ENCODE data around the gene TEK. TPM values are rescaled to one million over a fixed set of nuclear protein-coding genes. Genes with fewer than 3 reads are reported as not detected.
A peak's percentile ranks its signal among the peaks of the same experiment; 100 is the strongest.

TEK gene
- total RNA-seq, 2 donors from 2014 or later: 2.4 to 4.9 TPM

DNA sequence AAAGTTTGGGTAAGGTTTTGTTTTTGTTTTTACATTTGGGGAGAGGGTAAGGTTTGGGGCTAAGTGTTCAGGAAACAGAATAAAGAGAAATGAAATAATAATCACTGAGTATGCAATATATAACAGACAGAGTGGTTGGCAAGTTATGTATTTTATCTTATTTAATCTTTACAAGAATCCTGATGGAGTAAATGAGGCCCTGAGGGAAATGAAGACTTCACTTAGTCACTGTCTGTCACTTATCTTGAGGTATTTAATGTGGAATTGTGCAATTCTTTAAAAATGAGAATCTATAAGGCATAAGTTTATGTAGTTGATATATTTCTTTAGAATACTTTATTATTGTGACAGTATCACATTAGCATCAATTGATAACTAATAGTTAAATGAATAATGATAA lies 48.1 kb downstream of the TEK start:
- Mint-ChIP-seq H3K36me3 (ENCODE audit: low read depth) (no peaks in the 10 kb centered on the region), H3K27me3 (ENCODE audit: insufficient read depth) (no peaks in the 10 kb centered on the region), H3K27ac (no peak overlapping the region), H3K4me3 (no peak overlapping the region), H3K9me3 (no peaks in the 10 kb centered on the region), H3K4me1 (no peaks in the 10 kb centered on the region)
- Histone ChIP-seq H3K27me3 (ENCODE audit: control insufficient read depth, insufficient read depth, low read length, poor library complexity, severe bottlenecking) (no peaks in the 10 kb centered on the region), H3K4me3 (ENCODE audit: low read length) (no peak overlapping the region), H3K4me1 (ENCODE audit: control insufficient read depth, insufficient read depth, low read length) (no peaks in the 10 kb centered on the region), H3K9me3 (ENCODE audit: control insufficient read depth, low read length) (no peaks in the 10 kb centered on the region), H3K9ac (ENCODE audit: extremely low read depth, low read length, poor library complexity, severe bottlenecking) (no peak overlapping the region), H3K27ac (ENCODE audit: low read depth, low read length) (no peak overlapping the region), H3K36me3 (ENCODE audit: control insufficient read depth, insufficient read depth, low read length) (no peaks in the 10 kb centered on the region)
- DNase-seq: no peak
- TF ChIP-seq, protein P1, sequence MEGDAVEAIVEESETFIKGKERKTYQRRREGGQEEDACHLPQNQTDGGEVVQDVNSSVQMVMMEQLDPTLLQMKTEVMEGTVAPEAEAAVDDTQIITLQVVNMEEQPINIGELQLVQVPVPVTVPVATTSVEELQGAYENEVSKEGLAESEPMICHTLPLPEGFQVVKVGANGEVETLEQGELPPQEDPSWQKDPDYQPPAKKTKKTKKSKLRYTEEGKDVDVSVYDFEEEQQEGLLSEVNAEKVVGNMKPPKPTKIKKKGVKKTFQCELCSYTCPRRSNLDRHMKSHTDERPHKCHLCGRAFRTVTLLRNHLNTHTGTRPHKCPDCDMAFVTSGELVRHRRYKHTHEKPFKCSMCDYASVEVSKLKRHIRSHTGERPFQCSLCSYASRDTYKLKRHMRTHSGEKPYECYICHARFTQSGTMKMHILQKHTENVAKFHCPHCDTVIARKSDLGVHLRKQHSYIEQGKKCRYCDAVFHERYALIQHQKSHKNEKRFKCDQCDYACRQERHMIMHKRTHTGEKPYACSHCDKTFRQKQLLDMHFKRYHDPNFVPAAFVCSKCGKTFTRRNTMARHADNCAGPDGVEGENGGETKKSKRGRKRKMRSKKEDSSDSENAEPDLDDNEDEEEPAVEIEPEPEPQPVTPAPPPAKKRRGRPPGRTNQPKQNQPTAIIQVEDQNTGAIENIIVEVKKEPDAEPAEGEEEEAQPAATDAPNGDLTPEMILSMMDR (conservative IDR thresholded peaks at IDR 0.05): no peak

DNA sequence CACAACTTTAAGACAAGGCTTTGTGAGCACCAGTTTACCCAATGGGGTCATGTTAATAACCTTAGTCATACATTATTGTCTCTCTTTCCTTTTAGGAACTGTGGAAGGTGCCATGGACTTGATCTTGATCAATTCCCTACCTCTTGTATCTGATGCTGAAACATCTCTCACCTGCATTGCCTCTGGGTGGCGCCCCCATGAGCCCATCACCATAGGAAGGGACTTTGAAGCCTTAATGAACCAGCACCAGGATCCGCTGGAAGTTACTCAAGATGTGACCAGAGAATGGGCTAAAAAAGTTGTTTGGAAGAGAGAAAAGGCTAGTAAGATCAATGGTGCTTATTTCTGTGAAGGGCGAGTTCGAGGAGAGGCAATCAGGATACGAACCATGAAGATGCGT lies 48.7 kb downstream of the TEK start:
- TF ChIP-seq, protein P1 (conservative IDR thresholded peaks at IDR 0.05): peak; percentile 58
- Mint-ChIP-seq H3K4me3 (no peak overlapping the region), H3K4me1 (no peaks in the 10 kb centered on the region), H3K9me3 (no peaks in the 10 kb centered on the region), H3K27ac (no peak overlapping the region), H3K27me3 (ENCODE audit: insufficient read depth) (no peaks in the 10 kb centered on the region), H3K36me3 (ENCODE audit: low read depth) (no peaks in the 10 kb centered on the region)
- Histone ChIP-seq H3K9me3 (ENCODE audit: control insufficient read depth, low read length) (no peaks in the 10 kb centered on the region), H3K27ac (ENCODE audit: low read depth, low read length) (no peak overlapping the region), H3K4me3 (ENCODE audit: low read length) (no peak overlapping the region), H3K27me3 (ENCODE audit: control insufficient read depth, insufficient read depth, low read length, poor library complexity, severe bottlenecking) (no peaks in the 10 kb centered on the region), H3K9ac (ENCODE audit: extremely low read depth, low read length, poor library complexity, severe bottlenecking) (no peak overlapping the region), H3K4me1 (ENCODE audit: control insufficient read depth, insufficient read depth, low read length) (no peaks in the 10 kb centered on the region), H3K36me3 (ENCODE audit: control insufficient read depth, insufficient read depth, low read length) (no peaks in the 10 kb centered on the region)
- 92 to 98% methylated on average over 6 of the region's 6 CpGs for WGBS, 2 experiments (ENCODE audit: insufficient coverage in 1 of 2, insufficient read length in 1 of 2)
- peak; percentile 59 for DNase-seq

DNA sequence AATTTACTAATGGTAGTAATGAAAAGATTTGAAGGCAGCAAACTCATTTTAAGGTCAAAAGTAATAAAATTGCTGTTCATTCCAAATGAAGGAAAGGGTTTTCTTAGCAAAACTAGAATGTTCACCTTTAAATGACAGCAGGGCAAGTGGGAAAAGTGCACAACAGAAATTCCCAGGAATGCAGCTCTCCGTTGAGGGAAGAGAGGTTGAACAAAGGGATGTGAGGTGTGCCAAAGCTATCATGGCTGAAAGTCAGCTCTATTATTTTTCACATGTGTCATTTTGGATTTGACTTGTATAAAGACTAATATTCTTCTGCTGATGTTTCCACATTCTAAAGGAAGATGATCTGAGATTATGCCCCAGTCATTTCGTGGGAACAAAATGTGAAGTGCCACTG lies 51.6 kb downstream of the TEK start:
- DNase-seq: no peak
- Histone ChIP-seq H3K4me1 (ENCODE audit: control insufficient read depth, insufficient read depth, low read length) (no peaks in the 10 kb centered on the region), H3K9ac (ENCODE audit: extremely low read depth, low read length, poor library complexity, severe bottlenecking) (no peak overlapping the region), H3K9me3 (ENCODE audit: control insufficient read depth, low read length) (no peaks in the 10 kb centered on the region), H3K27ac (ENCODE audit: low read depth, low read length) (no peak overlapping the region), H3K36me3 (ENCODE audit: control insufficient read depth, insufficient read depth, low read length) (no peaks in the 10 kb centered on the region), H3K4me3 (ENCODE audit: low read length) (no peak overlapping the region), H3K27me3 (ENCODE audit: control insufficient read depth, insufficient read depth, low read length, poor library complexity, severe bottlenecking) (no peaks in the 10 kb centered on the region)
- no peaks in the 10 kb centered on the region for H3K27me3 Mint-ChIP-seq (ENCODE audit: insufficient read depth)
- no peaks in the 10 kb centered on the region for H3K4me1 Mint-ChIP-seq
- no peaks in the 10 kb centered on the region for H3K9me3 Mint-ChIP-seq
- no peak overlapping the region for H3K4me3 Mint-ChIP-seq
- no peaks in the 10 kb centered on the region for H3K36me3 Mint-ChIP-seq (ENCODE audit: low read depth)
- TF ChIP-seq, protein P1 (conservative IDR thresholded peaks at IDR 0.05): no peak
- WGBS, 2 experiments (ENCODE audit: insufficient coverage in 1 of 2, insufficient read length in 1 of 2): 92% methylated on average over 2 of the region's 2 CpGs
- H3K27ac Mint-ChIP-seq: no peak overlapping the region
